ENCODE measurements around the gene S100A7A.
A peak's percentile ranks its signal among the peaks of the same experiment; 100 is the strongest.

S100A7A gene

GRCh38 chr1:153401461-153401860 is 14.9 kb upstream of the S100A7A start:
- no peak overlapping the region for H3K9ac ChIP-seq (ENCODE audit: low read depth, low read length, poor library complexity)
- no peak overlapping the region for H3K18ac ChIP-seq (ENCODE audit: low read length)
- no peak for DNase-seq (ENCODE audit: low spot score)
- no peak overlapping the region for H2BK15ac ChIP-seq (ENCODE audit: low read length)
- no peaks in the 10 kb centered on the region for H3K9me3 ChIP-seq (replicated peaks in 1 of 2; ENCODE audit: control insufficient read depth in 2 of 2, insufficient read depth in 1 of 2, low read depth in 1 of 2, low read length in 2 of 2)
- peaks cover 0 to 38% (median 0%) of the 10 kb centered on the region in 3 experiments for H3K27me3 ChIP-seq (ENCODE audit: control insufficient read depth in 3 of 3, insufficient read depth in 3 of 3, low read depth in 1 of 3, low read length in 3 of 3)
- no peaks in the 10 kb centered on the region for H3K36me3 ChIP-seq (replicated peaks in 1 of 2; ENCODE audit: control insufficient read depth in 2 of 2, insufficient read depth in 2 of 2, low read length in 2 of 2)
- H4K8ac ChIP-seq (ENCODE audit: low read depth, low read length), result no peak overlapping the region
- no CpG with 5 or more reads among the region's 9 CpGs for WGBS, 2 donors (ENCODE audit: extremely low coverage in 2 of 2, insufficient read length in 2 of 2, insufficient replicate concordance in 1 of 2)
- H3K23ac ChIP-seq (ENCODE audit: low read depth, low read length, poor library complexity), result no peak overlapping the region
- H2BK12ac ChIP-seq (ENCODE audit: low read length), result no peak overlapping the region
- no peak overlapping the region for H2BK5ac ChIP-seq (ENCODE audit: low read length)
- no peak overlapping the region for H3K4me2 ChIP-seq (ENCODE audit: insufficient read depth, low read length, poor library complexity, severe bottlenecking)
- H2AK5ac ChIP-seq (ENCODE audit: low read depth, low read length), result no peak overlapping the region
- H3K27ac ChIP-seq (replicated peaks; ENCODE audit: low read length), result no peak overlapping the region
- no peak overlapping the region for H3K14ac ChIP-seq (ENCODE audit: low read length)
- no peak overlapping the region for H3K4me3 ChIP-seq (ENCODE audit: low read length in 2 of 2)
- no peak overlapping the region for H4K91ac ChIP-seq (ENCODE audit: low read depth, low read length, poor library complexity)
- H2BK120ac ChIP-seq (ENCODE audit: low read depth, low read length), result no peak overlapping the region
- H3K4ac ChIP-seq (ENCODE audit: low read length), result no peak overlapping the region
- no peaks in the 10 kb centered on the region for H3K79me1 ChIP-seq (ENCODE audit: low read depth, low read length)
- no peak overlapping the region for H2AFZ ChIP-seq (ENCODE audit: low read length)
- no peaks in the 10 kb centered on the region for H3K4me1 ChIP-seq (ENCODE audit: control insufficient read depth in 2 of 2, insufficient read depth in 1 of 2, low read depth in 1 of 2, low read length in 2 of 2)

GRCh38 chr1:153402226-153402625 is 14.1 kb upstream of the S100A7A start:
- Histone ChIP-seq H3K23ac (ENCODE audit: low read depth, low read length, poor library complexity) (no peak overlapping the region), H2AK5ac (ENCODE audit: low read depth, low read length) (no peak overlapping the region), H3K14ac (ENCODE audit: low read length) (no peak overlapping the region), H3K4me2 (ENCODE audit: insufficient read depth, low read length, poor library complexity, severe bottlenecking) (no peak overlapping the region), H2AFZ (ENCODE audit: low read length) (no peak overlapping the region), H3K9ac (ENCODE audit: low read depth, low read length, poor library complexity) (no peak overlapping the region), H3K18ac (ENCODE audit: low read length) (no peak overlapping the region), H4K8ac (ENCODE audit: low read depth, low read length) (no peak overlapping the region), H3K27me3 (ENCODE audit: control insufficient read depth in 3 of 3, insufficient read depth in 3 of 3, low read depth in 1 of 3, low read length in 3 of 3) (peaks cover 0 to 30% (median 0%) of the 10 kb centered on the region in 3 experiments), H2BK15ac (ENCODE audit: low read length) (no peak overlapping the region), H2BK5ac (ENCODE audit: low read length) (no peak overlapping the region), H3K27ac (replicated peaks; ENCODE audit: low read length) (no peak overlapping the region), H4K91ac (ENCODE audit: low read depth, low read length, poor library complexity) (no peak overlapping the region), H3K4ac (ENCODE audit: low read length) (no peak overlapping the region), H3K36me3 (replicated peaks in 1 of 2; ENCODE audit: control insufficient read depth in 2 of 2, insufficient read depth in 2 of 2, low read length in 2 of 2) (no peaks in the 10 kb centered on the region), H3K79me1 (ENCODE audit: low read depth, low read length) (no peaks in the 10 kb centered on the region), H2BK120ac (ENCODE audit: low read depth, low read length) (no peak overlapping the region), H3K9me3 (replicated peaks in 1 of 2; ENCODE audit: control insufficient read depth in 2 of 2, insufficient read depth in 1 of 2, low read depth in 1 of 2, low read length in 2 of 2) (no peaks in the 10 kb centered on the region), H3K4me1 (ENCODE audit: control insufficient read depth in 2 of 2, insufficient read depth in 1 of 2, low read depth in 1 of 2, low read length in 2 of 2) (no peaks in the 10 kb centered on the region), H3K4me3 (ENCODE audit: low read length in 2 of 2) (no peak overlapping the region), H2BK12ac (ENCODE audit: low read length) (no peak overlapping the region)
- no peak for DNase-seq (ENCODE audit: low spot score)
- no CpG with 5 or more reads among the region's 2 CpGs for WGBS, 2 donors (ENCODE audit: extremely low coverage in 2 of 2, insufficient read length in 2 of 2, insufficient replicate concordance in 1 of 2)

- H2BK120ac ChIP-seq (ENCODE audit: low read depth, low read length), result no peak overlapping the region
- DNase-seq (ENCODE audit: low spot score), result no peak
- no peak overlapping the region for H3K9ac ChIP-seq (ENCODE audit: low read depth, low read length, poor library complexity)
- no peak overlapping the region for H3K4ac ChIP-seq (ENCODE audit: low read length)
- H3K36me3 ChIP-seq (replicated peaks in 1 of 2; ENCODE audit: control insufficient read depth in 2 of 2, insufficient read depth in 2 of 2, low read length in 2 of 2), result no peaks in the 10 kb centered on the region
- no peak overlapping the region for H2AFZ ChIP-seq (ENCODE audit: low read length)
- H3K27me3 ChIP-seq (ENCODE audit: control insufficient read depth in 3 of 3, insufficient read depth in 3 of 3, low read depth in 1 of 3, low read length in 3 of 3), result peaks cover 0 to 23% (median 0%) of the 10 kb centered on the region in 3 experiments
- H4K8ac ChIP-seq (ENCODE audit: low read depth, low read length), result no peak overlapping the region
- no peak overlapping the region for H3K27ac ChIP-seq (replicated peaks; ENCODE audit: low read length)
- peak overlapping the region; percentile 75 for H3K14ac ChIP-seq (ENCODE audit: low read length)
- H2BK12ac ChIP-seq (ENCODE audit: low read length), result no peak overlapping the region
- H3K4me1 ChIP-seq (ENCODE audit: control insufficient read depth in 2 of 2, insufficient read depth in 1 of 2, low read depth in 1 of 2, low read length in 2 of 2), result no peaks in the 10 kb centered on the region
- no peak overlapping the region for H2AK5ac ChIP-seq (ENCODE audit: low read depth, low read length)
- no peaks in the 10 kb centered on the region for H3K79me1 ChIP-seq (ENCODE audit: low read depth, low read length)
- no peak overlapping the region for H3K23ac ChIP-seq (ENCODE audit: low read depth, low read length, poor library complexity)
- no peak overlapping the region for H3K4me3 ChIP-seq (ENCODE audit: low read length in 2 of 2)
- no peak overlapping the region for H4K91ac ChIP-seq (ENCODE audit: low read depth, low read length, poor library complexity)
- no CpG with 5 or more reads among the region's 11 CpGs for WGBS, 2 donors (ENCODE audit: extremely low coverage in 2 of 2, insufficient read length in 2 of 2, insufficient replicate concordance in 1 of 2)
- no peak overlapping the region for H2BK5ac ChIP-seq (ENCODE audit: low read length)
- H3K4me2 ChIP-seq (ENCODE audit: insufficient read depth, low read length, poor library complexity, severe bottlenecking), result no peak overlapping the region
- H3K18ac ChIP-seq (ENCODE audit: low read length), result no peak overlapping the region
- H2BK15ac ChIP-seq (ENCODE audit: low read length), result no peak overlapping the region
- no peaks in the 10 kb centered on the region for H3K9me3 ChIP-seq (replicated peaks in 1 of 2; ENCODE audit: control insufficient read depth in 2 of 2, insufficient read depth in 1 of 2, low read depth in 1 of 2, low read length in 2 of 2)
Observed at GRCh38 chr1:153403421-153404085, 12.8 kb upstream of the S100A7A start.

- peaks cover 0 to 23% (median 0%) of the 10 kb centered on the region in 3 experiments for H3K27me3 ChIP-seq (ENCODE audit: control insufficient read depth in 3 of 3, insufficient read depth in 3 of 3, low read depth in 1 of 3, low read length in 3 of 3)
- no peak for DNase-seq (ENCODE audit: low spot score)
- H2AK5ac ChIP-seq (ENCODE audit: low read depth, low read length), result no peak overlapping the region
- no peaks in the 10 kb centered on the region for H3K36me3 ChIP-seq (replicated peaks in 1 of 2; ENCODE audit: control insufficient read depth in 2 of 2, insufficient read depth in 2 of 2, low read length in 2 of 2)
- H3K9ac ChIP-seq (ENCODE audit: low read depth, low read length, poor library complexity), result no peak overlapping the region
- H2BK120ac ChIP-seq (ENCODE audit: low read depth, low read length), result no peak overlapping the region
- H2BK12ac ChIP-seq (ENCODE audit: low read length), result no peak overlapping the region
- no peak overlapping the region for H2BK15ac ChIP-seq (ENCODE audit: low read length)
- H3K14ac ChIP-seq (ENCODE audit: low read length), result no peak overlapping the region
- H3K9me3 ChIP-seq (replicated peaks in 1 of 2; ENCODE audit: control insufficient read depth in 2 of 2, insufficient read depth in 1 of 2, low read depth in 1 of 2, low read length in 2 of 2), result no peaks in the 10 kb centered on the region
- no peak overlapping the region for H2AFZ ChIP-seq (ENCODE audit: low read length)
- H3K4ac ChIP-seq (ENCODE audit: low read length), result no peak overlapping the region
- H3K4me3 ChIP-seq (ENCODE audit: low read length in 2 of 2), result no peak overlapping the region
- H3K23ac ChIP-seq (ENCODE audit: low read depth, low read length, poor library complexity), result no peak overlapping the region
- no CpG with 5 or more reads among the region's 7 CpGs for WGBS, 2 donors (ENCODE audit: extremely low coverage in 2 of 2, insufficient read length in 2 of 2, insufficient replicate concordance in 1 of 2)
- no peak overlapping the region for H2BK5ac ChIP-seq (ENCODE audit: low read length)
- H4K8ac ChIP-seq (ENCODE audit: low read depth, low read length), result no peak overlapping the region
- no peaks in the 10 kb centered on the region for H3K79me1 ChIP-seq (ENCODE audit: low read depth, low read length)
- no peak overlapping the region for H3K4me2 ChIP-seq (ENCODE audit: insufficient read depth, low read length, poor library complexity, severe bottlenecking)
- no peak overlapping the region for H3K27ac ChIP-seq (replicated peaks; ENCODE audit: low read length)
- H3K4me1 ChIP-seq (ENCODE audit: control insufficient read depth in 2 of 2, insufficient read depth in 1 of 2, low read depth in 1 of 2, low read length in 2 of 2), result no peaks in the 10 kb centered on the region
- no peak overlapping the region for H3K18ac ChIP-seq (ENCODE audit: low read length)
- H4K91ac ChIP-seq (ENCODE audit: low read depth, low read length, poor library complexity), result no peak overlapping the region
Observed at GRCh38 chr1:153404086-153404635, 12.2 kb upstream of the S100A7A start.
